HG03280 (cell line): ENCODE results near the gene HCFC1R1.
"Not testable (repeated sequence)": the region's sequence is repeated elsewhere in the genome, so short reads cannot be mapped to it uniquely, and the experiment has no call there.

ENCODE experiments used
- ATAC-seq: cut with Tn5 transposase; IDR thresholded peaks from one replicate; pipeline ENCODE4 v1.9.1; 2021; ENCODE audit warnings: mild to moderate bottlenecking, moderate library complexity; ENCODE audit not compliant: unreplicated experiment

Gene HCFC1R1

GRCh38 chr16:3057181-3058138, 33.7 kb upstream of the HCFC1R1 start:
- no peak for ATAC-seq

GRCh38 chr16:3056336-3057180, 32.8 kb upstream of the HCFC1R1 start:
- ATAC-seq = no peak

GRCh38 chr16:3055734-3056115, 32.0 kb upstream of the HCFC1R1 start:
- ATAC-seq = not testable (repeated sequence)

GRCh38 chr16:3054965-3055733, 31.4 kb upstream of the HCFC1R1 start:
- ATAC-seq = no peak

GRCh38 chr16:3053330-3053710, 29.6 kb upstream of the HCFC1R1 start:
- not testable (repeated sequence) for ATAC-seq

- ATAC-seq = not testable (repeated sequence)
Measured at GRCh38 chr16:3052571-3053329, 29.0 kb upstream of the HCFC1R1 start.

- no peak for ATAC-seq
Measured at GRCh38 chr16:3051494-3051893, 27.8 kb upstream of the HCFC1R1 start.

DNA sequence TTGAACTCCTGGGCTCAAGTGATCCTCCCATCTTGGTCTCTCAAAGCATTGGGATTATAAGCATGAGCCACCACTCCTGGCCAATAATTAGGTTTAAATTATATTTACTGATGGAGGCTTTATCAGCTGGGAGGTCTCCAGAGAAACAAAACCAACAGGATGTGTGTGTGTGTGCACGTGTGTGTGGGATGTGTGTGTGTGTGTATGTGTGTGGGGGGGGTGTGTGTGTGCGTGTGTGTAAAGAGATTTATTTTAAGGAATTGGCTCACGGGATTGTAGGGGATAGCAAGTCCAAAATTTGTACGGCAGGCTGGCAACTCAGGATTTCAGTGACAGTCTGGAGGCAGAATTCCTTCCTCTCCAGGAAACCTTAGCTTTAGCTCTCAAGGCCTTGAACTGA, 27.3 kb upstream of the HCFC1R1 start:
- ATAC-seq = no peak

DNA sequence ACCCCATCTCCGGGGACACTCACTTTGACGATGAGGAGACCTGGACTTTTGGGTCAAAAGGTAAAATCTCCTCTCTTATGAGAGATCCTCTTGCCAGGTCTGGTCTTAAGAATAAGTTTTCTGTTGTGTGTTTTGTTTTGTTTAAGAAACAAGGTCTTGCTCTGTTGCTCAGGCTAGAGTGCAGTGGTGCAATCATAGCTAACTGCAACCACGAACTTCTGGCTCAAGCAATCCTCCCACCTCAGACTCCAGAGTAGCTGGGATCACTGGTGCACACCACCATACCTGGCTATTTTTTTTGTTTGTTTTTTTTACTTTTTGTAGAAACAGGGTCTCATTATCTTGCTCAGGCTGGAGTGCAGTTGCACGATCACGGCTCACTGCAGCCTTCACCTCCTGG, 26.7 kb upstream of the HCFC1R1 start:
- no peak for ATAC-seq

GRCh38 chr16:3049921-3050481, 26.3 kb upstream of the HCFC1R1 start:
- ATAC-seq = no peak

DNA sequence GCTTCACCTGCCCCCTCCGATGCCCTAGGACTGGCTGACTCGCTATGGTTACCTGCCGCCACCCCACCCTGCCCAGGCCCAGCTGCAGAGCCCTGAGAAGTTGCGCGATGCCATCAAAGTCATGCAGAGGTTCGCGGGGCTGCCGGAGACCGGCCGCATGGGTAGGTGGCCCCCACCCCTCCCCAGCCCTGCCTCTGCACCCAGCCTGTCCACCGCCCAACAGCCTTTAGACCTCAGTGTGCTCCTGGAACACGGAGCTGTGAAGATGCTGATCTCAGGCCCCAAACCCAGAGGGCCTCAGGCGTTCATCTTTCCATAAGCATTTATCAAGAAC, 23.6 kb upstream of the HCFC1R1 start:
- no peak for ATAC-seq

- ATAC-seq = no peak
Measured at GRCh38 chr16:3046641-3047386, 23.1 kb upstream of the HCFC1R1 start.

GRCh38 chr16:3045758-3046640, 22.3 kb upstream of the HCFC1R1 start, which contains the start of gene MMP25:
TSS of gene MMP25 (plus strand) at chr16:3046561. CDS start at chr16:3046918, 357 bp downstream.
- ATAC-seq = no peak

GRCh38 chr16:3044708-3045107, 21.0 kb upstream of the HCFC1R1 start:
- ATAC-seq = no peak

GRCh38 chr16:3042376-3042775, 18.6 kb upstream of the HCFC1R1 start:
- no peak for ATAC-seq

DNA sequence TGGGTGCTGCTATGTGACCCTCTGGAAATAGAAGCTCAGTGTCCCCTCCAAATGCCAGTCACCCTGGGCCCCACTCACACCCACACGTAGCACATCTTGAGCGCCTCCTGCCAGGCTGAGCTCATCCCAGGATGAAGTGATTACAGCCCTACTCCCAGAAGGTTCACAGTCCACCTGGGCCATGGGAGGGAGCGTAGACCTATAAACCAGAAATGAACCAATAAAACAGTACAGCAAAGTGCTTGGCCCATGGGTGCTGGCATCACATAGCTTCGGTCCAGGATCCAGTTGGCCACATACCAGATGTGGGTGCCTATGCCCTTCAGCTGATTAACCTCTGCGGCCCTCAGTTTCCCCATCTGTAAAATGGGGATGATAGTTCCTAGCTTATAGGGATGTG, 15.2 kb upstream of the HCFC1R1 start:
- no peak for ATAC-seq

DNA sequence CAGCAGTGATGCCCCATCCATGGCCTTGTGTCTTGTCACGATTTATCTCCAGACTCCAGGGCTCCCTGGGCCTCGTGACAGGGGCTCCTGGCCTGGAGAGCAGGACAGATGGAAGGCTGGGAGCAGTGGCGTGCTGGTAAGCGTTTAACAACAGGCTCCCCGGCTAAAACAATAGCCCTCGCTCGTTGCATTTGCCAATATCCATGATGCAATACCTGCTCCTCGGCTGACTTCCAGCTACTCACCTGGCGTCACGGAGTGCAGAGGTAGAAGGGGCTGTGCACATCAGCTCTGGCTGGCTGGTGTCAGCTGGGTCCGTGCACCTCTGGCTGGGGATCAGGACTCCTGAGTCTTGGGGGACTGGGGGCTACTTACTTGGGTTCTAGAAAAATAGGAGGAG, 14.5 kb upstream of the HCFC1R1 start:
- ATAC-seq = no peak

- no peak for ATAC-seq
Measured at GRCh38 chr16:3036726-3037315, 13.1 kb upstream of the HCFC1R1 start, which contains the start of gene BICDL2. TSS of gene BICDL2 (minus strand) at chr16:3036944. CDS start at chr16:3035496, 1,448 bp downstream.
